ENCODE measurements around the gene CPSF4.

CPSF4 gene

DNA sequence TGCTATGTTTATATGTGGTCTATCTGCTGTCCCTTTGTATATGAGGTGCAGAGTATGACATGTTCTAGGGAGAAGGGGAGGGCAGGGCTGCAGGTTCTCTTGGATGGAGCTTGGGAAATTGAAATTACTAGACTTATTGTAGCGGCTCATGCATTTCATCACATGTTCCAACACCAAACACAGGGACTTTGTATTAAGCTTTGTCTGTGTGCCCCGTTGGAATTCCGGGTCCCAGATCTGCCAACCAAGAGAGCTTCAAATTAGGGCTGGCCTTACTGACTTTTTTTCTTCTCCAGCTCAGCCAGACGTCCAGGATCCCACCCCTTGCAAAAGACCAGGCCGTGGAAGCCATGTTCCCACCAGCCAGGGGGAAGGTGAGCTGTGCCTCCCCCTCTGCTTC lies 37.4 kb downstream of the CPSF4 start:
- no peak overlapping the region for H3K27ac Mint-ChIP-seq
- H3K27me3 Mint-ChIP-seq (ENCODE audit: low read depth, poor library complexity): peaks cover 5% of the 10 kb centered on the region
- no peak overlapping the region for H3K4me3 Mint-ChIP-seq
- TF ChIP-seq, protein P1, sequence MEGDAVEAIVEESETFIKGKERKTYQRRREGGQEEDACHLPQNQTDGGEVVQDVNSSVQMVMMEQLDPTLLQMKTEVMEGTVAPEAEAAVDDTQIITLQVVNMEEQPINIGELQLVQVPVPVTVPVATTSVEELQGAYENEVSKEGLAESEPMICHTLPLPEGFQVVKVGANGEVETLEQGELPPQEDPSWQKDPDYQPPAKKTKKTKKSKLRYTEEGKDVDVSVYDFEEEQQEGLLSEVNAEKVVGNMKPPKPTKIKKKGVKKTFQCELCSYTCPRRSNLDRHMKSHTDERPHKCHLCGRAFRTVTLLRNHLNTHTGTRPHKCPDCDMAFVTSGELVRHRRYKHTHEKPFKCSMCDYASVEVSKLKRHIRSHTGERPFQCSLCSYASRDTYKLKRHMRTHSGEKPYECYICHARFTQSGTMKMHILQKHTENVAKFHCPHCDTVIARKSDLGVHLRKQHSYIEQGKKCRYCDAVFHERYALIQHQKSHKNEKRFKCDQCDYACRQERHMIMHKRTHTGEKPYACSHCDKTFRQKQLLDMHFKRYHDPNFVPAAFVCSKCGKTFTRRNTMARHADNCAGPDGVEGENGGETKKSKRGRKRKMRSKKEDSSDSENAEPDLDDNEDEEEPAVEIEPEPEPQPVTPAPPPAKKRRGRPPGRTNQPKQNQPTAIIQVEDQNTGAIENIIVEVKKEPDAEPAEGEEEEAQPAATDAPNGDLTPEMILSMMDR (IDR thresholded peaks at IDR 0.05): no peak
- no peak for DNase-seq
- peaks cover 31% of the 10 kb centered on the region for H3K36me3 Mint-ChIP-seq (ENCODE audit: low read depth)
- H3K9me3 Mint-ChIP-seq: no peaks in the 10 kb centered on the region
- peaks cover 18% of the 10 kb centered on the region for H3K4me1 Mint-ChIP-seq

DNA sequence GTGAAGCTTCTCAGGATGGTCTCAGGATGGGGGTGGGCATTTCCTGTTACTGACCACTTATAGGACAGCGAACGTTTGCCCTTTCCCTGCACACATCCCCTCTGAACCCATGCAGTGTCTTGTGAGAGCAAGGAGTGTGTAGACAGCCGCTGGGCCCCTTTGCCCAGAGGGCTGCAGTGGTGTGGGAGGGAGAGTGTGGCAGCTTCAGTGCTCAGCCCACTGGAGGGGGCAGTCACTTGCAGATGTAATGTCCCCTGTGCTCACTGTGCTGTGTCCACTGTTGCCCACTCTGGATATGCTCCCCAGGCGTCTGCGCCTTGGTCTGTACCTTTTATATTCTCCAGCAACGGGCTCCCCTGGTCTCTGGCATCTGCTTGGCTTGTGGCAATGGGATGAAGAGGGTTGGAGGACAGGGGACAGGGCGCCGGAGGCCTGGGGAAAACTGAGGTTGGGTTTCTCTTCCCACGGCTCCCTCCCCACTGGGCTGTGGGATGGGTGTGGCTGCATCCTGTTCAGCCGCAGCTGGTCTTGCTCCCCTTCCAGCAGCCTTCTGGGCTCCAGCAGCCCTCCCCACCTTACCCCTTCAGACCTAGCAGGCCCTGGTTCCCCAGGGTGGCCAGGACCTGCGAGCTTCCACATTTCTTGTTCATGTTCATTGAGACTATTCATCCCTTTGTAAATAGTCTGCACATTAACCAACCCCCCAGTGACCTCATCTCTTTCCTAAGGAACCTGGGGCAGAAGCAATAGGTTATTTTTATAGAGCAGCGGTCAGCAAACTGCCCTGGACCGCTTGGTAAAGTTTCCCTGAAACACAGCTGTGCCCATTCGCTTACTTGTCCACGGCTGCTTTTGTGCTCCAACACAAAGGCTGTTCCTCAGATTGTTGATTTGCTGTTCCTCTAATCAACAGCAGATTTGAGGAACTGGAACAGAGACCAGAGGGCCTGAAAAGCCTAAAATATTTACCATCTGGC lies 40.0 kb downstream of the CPSF4 start:
- peaks cover 37% of the 10 kb centered on the region for H3K36me3 Mint-ChIP-seq (ENCODE audit: low read depth)
- TF ChIP-seq, protein P1 (IDR thresholded peaks at IDR 0.05): no peak
- H3K27me3 Mint-ChIP-seq (ENCODE audit: low read depth, poor library complexity): no peaks in the 10 kb centered on the region
- H3K4me3 Mint-ChIP-seq: no peak overlapping the region
- no peaks in the 10 kb centered on the region for H3K9me3 Mint-ChIP-seq
- DNase-seq: no peak
- peaks cover 3% of the 10 kb centered on the region for H3K4me1 Mint-ChIP-seq
- no peak overlapping the region for H3K27ac Mint-ChIP-seq

DNA sequence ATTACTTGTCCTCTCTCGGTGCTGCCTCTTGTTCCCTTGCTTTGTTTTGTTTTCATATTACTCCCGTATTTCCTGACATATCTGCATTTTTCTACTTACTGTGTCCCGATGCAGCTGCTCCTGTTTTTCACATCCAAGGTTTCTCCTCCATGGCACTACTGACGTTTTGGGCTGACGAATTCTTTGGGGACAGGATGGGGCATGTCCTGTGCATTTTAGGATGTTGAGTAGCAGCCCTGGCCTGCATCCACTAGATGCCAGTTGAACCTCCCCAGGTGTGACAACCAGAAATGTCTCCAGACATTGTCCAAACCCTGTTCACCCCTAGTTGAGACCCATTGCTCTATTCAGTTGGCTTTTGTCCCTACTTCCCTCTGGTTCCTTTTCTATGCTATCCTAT lies 46.4 kb downstream of the CPSF4 start:
- Mint-ChIP-seq H3K27ac (no peak overlapping the region), H3K9me3 (peaks cover 5% of the 10 kb centered on the region), H3K4me1 (no peaks in the 10 kb centered on the region), H3K4me3 (no peak overlapping the region), H3K27me3 (ENCODE audit: low read depth, poor library complexity) (no peaks in the 10 kb centered on the region), H3K36me3 (ENCODE audit: low read depth) (peaks cover 60% of the 10 kb centered on the region)
- TF ChIP-seq, protein P1 (IDR thresholded peaks at IDR 0.05): no peak
- no peak for DNase-seq

DNA sequence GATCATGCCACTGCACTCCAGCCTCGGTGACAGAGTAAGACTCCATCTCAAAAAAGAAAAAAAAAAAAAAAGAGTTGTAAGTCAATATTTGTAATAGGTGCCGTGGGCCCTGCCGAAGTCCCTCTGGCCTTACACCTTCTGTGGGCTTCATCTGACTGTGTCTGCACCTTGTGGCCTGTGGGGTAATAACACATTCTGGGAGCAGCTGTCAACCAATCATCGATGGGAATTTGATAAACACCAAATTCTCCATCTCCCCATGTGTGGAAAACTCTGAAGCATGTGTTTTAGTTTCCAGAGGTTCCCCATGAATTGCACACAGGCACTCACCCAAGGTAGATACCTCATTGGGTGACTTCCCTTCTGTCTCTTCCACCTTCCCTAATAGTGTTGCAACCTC lies 50.5 kb downstream of the CPSF4 start:
- TF ChIP-seq, protein P1 (IDR thresholded peaks at IDR 0.05): no peak
- no peaks in the 10 kb centered on the region for H3K4me1 Mint-ChIP-seq
- H3K27me3 Mint-ChIP-seq (ENCODE audit: low read depth, poor library complexity): peaks cover 5% of the 10 kb centered on the region
- no peak for DNase-seq
- H3K27ac Mint-ChIP-seq: no peak overlapping the region
- peaks cover 37% of the 10 kb centered on the region for H3K9me3 Mint-ChIP-seq
- peaks cover 75% of the 10 kb centered on the region for H3K36me3 Mint-ChIP-seq (ENCODE audit: low read depth)
- H3K4me3 Mint-ChIP-seq: no peak overlapping the region

DNA sequence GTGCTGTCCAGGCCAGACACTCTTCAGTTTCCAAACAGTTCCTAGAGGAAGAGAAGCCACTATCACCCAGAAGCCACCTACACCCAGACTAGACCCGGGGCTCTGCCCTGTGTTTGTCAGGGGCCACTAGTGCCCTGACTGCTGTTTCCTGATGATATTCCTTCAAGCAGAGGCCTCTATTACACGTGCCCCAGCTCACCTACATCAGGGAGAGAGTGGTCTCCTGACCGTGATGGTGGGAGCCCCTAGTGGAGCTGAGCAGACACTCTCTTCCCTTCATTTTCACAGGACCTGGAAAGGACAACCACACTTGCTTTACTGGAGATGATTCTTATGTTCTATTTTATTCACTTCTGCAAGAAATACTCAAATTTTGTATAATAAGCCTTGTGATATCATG lies 52.1 kb downstream of the CPSF4 start:
- no peak for DNase-seq
- Mint-ChIP-seq H3K9me3 (peaks cover 51% of the 10 kb centered on the region), H3K4me3 (no peak overlapping the region), H3K27me3 (ENCODE audit: low read depth, poor library complexity) (peaks cover 5% of the 10 kb centered on the region), H3K4me1 (no peaks in the 10 kb centered on the region), H3K36me3 (ENCODE audit: low read depth) (peaks cover 81% of the 10 kb centered on the region), H3K27ac (no peak overlapping the region)
- TF ChIP-seq, protein P1 (IDR thresholded peaks at IDR 0.05): no peak

DNA sequence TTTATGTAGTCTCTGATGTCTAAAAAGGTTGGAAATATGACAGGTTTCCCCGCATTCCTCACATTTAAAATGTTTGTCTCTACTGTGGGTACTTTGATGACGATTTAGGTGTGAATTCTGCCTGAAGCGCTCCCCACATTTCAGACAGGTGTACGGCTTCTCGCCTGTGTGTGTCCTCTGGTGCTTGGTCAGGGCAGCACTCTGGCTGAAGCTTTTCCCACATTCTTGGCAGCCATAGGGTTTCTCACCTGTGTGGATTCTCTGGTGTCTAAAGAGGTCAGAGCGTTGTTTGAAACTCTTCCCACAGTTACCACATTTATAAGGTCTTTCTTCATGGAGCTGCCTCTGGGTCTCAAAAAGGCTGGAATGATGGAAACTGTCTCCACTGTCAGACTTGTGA lies 55.1 kb downstream of the CPSF4 start:
- peaks cover 14% of the 10 kb centered on the region for H3K4me1 Mint-ChIP-seq
- no peak overlapping the region for H3K27ac Mint-ChIP-seq
- TF ChIP-seq, protein P1 (IDR thresholded peaks at IDR 0.05): no peak
- no peak overlapping the region for H3K4me3 Mint-ChIP-seq
- H3K9me3 Mint-ChIP-seq: peaks cover 64% of the 10 kb centered on the region
- DNase-seq: no peak
- H3K27me3 Mint-ChIP-seq (ENCODE audit: low read depth, poor library complexity): peaks cover 5% of the 10 kb centered on the region
- H3K36me3 Mint-ChIP-seq (ENCODE audit: low read depth): peaks cover 84% of the 10 kb centered on the region
